ENCODE results near the gene SLC8A1.

SLC8A1 gene

GRCh38 chr2:40321822-40322221 is 130.1 kb downstream of the SLC8A1 start:
- Histone ChIP-seq H3K27ac (ENCODE audit: low read length) (no peak overlapping the region), H3K4me1 (ENCODE audit: control insufficient read depth in 1 of 2, insufficient read depth in 2 of 2, low read length in 2 of 2) (peaks cover 0 to 8% of the 10 kb centered on the region in 2 donors), H3K36me3 (ENCODE audit: control insufficient read depth in 1 of 2, insufficient read depth in 2 of 2, low read length in 2 of 2) (no peaks in the 10 kb centered on the region), H3K27me3 (ENCODE audit: low read depth, low read length) (no peaks in the 10 kb centered on the region), H3K4me3 (ENCODE audit: low read depth in 1 of 2, low read length in 2 of 2) (no peak overlapping the region), H3K9me3 (ENCODE audit: control insufficient read depth in 1 of 2, low read length in 2 of 2) (no peaks in the 10 kb centered on the region)

GRCh38 chr2:40321016-40321623 is 130.8 kb downstream of the SLC8A1 start:
- Histone ChIP-seq H3K27me3 (ENCODE audit: low read depth, low read length) (no peaks in the 10 kb centered on the region), H3K4me1 (ENCODE audit: control insufficient read depth in 1 of 2, insufficient read depth in 2 of 2, low read length in 2 of 2) (peaks cover 0 to 11% of the 10 kb centered on the region in 2 donors), H3K27ac (ENCODE audit: low read length) (no peak overlapping the region), H3K36me3 (ENCODE audit: control insufficient read depth in 1 of 2, insufficient read depth in 2 of 2, low read length in 2 of 2) (no peaks in the 10 kb centered on the region), H3K4me3 (ENCODE audit: low read depth in 1 of 2, low read length in 2 of 2) (no peak overlapping the region), H3K9me3 (ENCODE audit: control insufficient read depth in 1 of 2, low read length in 2 of 2) (no peaks in the 10 kb centered on the region)

- H3K27ac ChIP-seq (ENCODE audit: low read length), result no peak overlapping the region
- H3K9me3 ChIP-seq (ENCODE audit: control insufficient read depth in 1 of 2, low read length in 2 of 2), result no peaks in the 10 kb centered on the region
- H3K4me1 ChIP-seq (ENCODE audit: control insufficient read depth in 1 of 2, insufficient read depth in 2 of 2, low read length in 2 of 2), result peaks cover 0 to 11% of the 10 kb centered on the region in 2 donors
- H3K4me3 ChIP-seq (ENCODE audit: low read depth in 1 of 2, low read length in 2 of 2), result no peak overlapping the region
- H3K27me3 ChIP-seq (ENCODE audit: low read depth, low read length), result no peaks in the 10 kb centered on the region
- no peaks in the 10 kb centered on the region for H3K36me3 ChIP-seq (ENCODE audit: control insufficient read depth in 1 of 2, insufficient read depth in 2 of 2, low read length in 2 of 2)
These were observed 133.0 kb downstream of the SLC8A1 start for GRCh38 chr2:40318921-40319320.

- Histone ChIP-seq H3K36me3 (ENCODE audit: control insufficient read depth in 1 of 2, insufficient read depth in 2 of 2, low read length in 2 of 2) (no peaks in the 10 kb centered on the region), H3K27me3 (ENCODE audit: low read depth, low read length) (no peaks in the 10 kb centered on the region), H3K9me3 (ENCODE audit: control insufficient read depth in 1 of 2, low read length in 2 of 2) (no peaks in the 10 kb centered on the region), H3K4me3 (ENCODE audit: low read depth in 1 of 2, low read length in 2 of 2) (no peak overlapping the region), H3K4me1 (ENCODE audit: control insufficient read depth in 1 of 2, insufficient read depth in 2 of 2, low read length in 2 of 2) (peaks cover 0 to 11% of the 10 kb centered on the region in 2 donors), H3K27ac (ENCODE audit: low read length) (no peak overlapping the region)
These were observed 134.1 kb downstream of the SLC8A1 start for GRCh38 chr2:40317761-40318160.

- no peak overlapping the region for H3K4me3 ChIP-seq (ENCODE audit: low read depth in 1 of 2, low read length in 2 of 2)
- H3K4me1 ChIP-seq (ENCODE audit: control insufficient read depth in 1 of 2, insufficient read depth in 2 of 2, low read length in 2 of 2), result peaks cover 0 to 11% of the 10 kb centered on the region in 2 donors
- H3K36me3 ChIP-seq (ENCODE audit: control insufficient read depth in 1 of 2, insufficient read depth in 2 of 2, low read length in 2 of 2), result no peaks in the 10 kb centered on the region
- no peak overlapping the region for H3K27ac ChIP-seq (ENCODE audit: low read length)
- H3K9me3 ChIP-seq (ENCODE audit: control insufficient read depth in 1 of 2, low read length in 2 of 2), result no peaks in the 10 kb centered on the region
- H3K27me3 ChIP-seq (ENCODE audit: low read depth, low read length), result no peaks in the 10 kb centered on the region
These were observed 134.8 kb downstream of the SLC8A1 start for GRCh38 chr2:40317046-40317445.

DNA sequence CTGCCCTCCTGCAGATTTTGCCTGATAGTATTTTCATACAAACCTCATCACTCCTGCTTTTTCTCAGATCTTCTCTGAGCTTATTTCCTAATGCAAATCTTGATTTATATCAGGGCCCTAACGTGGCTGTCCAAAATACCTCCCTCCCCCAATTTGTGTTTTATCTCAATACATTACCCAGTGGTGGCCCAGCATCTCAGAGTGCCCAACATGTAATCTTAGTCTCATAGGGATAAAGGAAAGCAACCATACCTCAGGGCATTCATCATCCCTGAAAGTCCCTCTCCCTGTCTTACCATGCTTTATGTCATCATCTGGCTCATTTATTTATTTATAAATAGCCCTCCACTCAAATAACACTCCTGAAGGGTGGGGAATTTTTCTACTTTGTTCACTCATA is 135.3 kb downstream of the SLC8A1 start:
- Histone ChIP-seq H3K27ac (ENCODE audit: low read length) (no peak overlapping the region), H3K9me3 (ENCODE audit: control insufficient read depth in 1 of 2, low read length in 2 of 2) (no peaks in the 10 kb centered on the region), H3K4me3 (ENCODE audit: low read depth in 1 of 2, low read length in 2 of 2) (no peak overlapping the region), H3K36me3 (ENCODE audit: control insufficient read depth in 1 of 2, insufficient read depth in 2 of 2, low read length in 2 of 2) (no peaks in the 10 kb centered on the region), H3K4me1 (ENCODE audit: control insufficient read depth in 1 of 2, insufficient read depth in 2 of 2, low read length in 2 of 2) (peaks cover 0 to 11% of the 10 kb centered on the region in 2 donors), H3K27me3 (ENCODE audit: low read depth, low read length) (no peaks in the 10 kb centered on the region)

DNA sequence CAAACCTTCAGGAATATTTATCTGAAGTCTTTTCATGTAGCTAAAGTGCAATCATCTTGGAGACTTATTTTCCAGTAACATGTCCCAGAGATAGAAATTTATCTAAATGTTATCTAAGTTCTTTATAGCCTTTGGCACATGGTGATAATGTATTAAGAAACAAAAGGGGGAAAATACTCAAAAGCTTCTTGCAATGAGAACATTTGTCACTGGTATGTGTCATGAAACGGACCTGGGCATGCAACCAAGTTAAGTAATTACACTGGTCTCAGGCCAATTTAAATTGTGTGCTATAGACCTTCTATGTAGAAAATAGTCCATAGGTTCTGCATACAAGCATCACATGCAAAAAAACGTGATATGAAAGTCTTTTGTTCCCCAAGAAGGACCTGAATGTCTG is 136.2 kb downstream of the SLC8A1 start:
- Histone ChIP-seq H3K4me1 (ENCODE audit: control insufficient read depth in 1 of 2, insufficient read depth in 2 of 2, low read length in 2 of 2) (peaks cover 0 to 11% of the 10 kb centered on the region in 2 donors), H3K36me3 (ENCODE audit: control insufficient read depth in 1 of 2, insufficient read depth in 2 of 2, low read length in 2 of 2) (no peaks in the 10 kb centered on the region), H3K9me3 (ENCODE audit: control insufficient read depth in 1 of 2, low read length in 2 of 2) (no peaks in the 10 kb centered on the region), H3K4me3 (ENCODE audit: low read depth in 1 of 2, low read length in 2 of 2) (no peak overlapping the region), H3K27ac (ENCODE audit: low read length) (no peak overlapping the region), H3K27me3 (ENCODE audit: low read depth, low read length) (no peaks in the 10 kb centered on the region)

DNA sequence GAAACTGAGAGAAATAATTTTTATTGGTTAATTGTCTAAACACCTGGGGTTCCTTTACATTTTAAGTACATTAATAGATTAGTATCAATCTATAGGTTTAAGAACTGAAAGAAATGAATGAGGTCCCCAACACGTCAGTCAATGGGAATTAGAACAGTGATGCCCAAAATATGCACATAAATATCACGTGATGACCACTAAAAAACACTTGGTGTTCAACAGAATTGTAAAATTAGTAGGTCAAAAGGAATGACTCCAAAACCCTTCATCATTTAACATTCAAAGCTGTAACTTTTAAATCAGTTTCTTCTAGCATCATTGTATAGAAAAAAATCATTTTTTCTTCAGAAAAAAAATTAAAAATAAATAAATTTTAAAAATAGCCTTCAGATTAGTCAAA is 140.9 kb downstream of the SLC8A1 start:
- H3K4me1 ChIP-seq (ENCODE audit: control insufficient read depth in 1 of 2, insufficient read depth in 2 of 2, low read length in 2 of 2), result no peaks in the 10 kb centered on the region
- no peaks in the 10 kb centered on the region for H3K27me3 ChIP-seq (ENCODE audit: low read depth, low read length)
- no peaks in the 10 kb centered on the region for H3K9me3 ChIP-seq (ENCODE audit: control insufficient read depth in 1 of 2, low read length in 2 of 2)
- H3K27ac ChIP-seq (ENCODE audit: low read length), result no peak overlapping the region
- no peak overlapping the region for H3K4me3 ChIP-seq (ENCODE audit: low read depth in 1 of 2, low read length in 2 of 2)
- no peaks in the 10 kb centered on the region for H3K36me3 ChIP-seq (ENCODE audit: control insufficient read depth in 1 of 2, insufficient read depth in 2 of 2, low read length in 2 of 2)

DNA sequence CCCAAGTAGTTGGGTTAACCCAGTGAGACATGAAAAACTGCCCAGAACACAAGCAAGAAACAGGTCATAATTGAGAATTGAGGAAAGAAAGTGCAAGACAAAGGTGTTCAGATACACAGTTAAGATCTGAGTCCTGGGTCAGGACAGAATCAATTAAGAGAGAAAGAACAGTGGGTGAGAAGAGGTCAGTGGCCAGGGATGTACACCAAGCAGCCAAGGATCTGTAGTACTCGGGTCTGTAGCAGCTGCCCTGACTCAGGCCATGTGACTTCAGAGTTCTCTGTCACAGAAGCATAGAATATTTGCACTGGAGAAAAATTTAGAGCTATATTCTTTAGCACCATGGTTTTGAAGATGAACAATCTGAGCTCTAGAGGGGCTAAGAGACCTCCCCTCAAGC is 141.6 kb downstream of the SLC8A1 start:
- Histone ChIP-seq H3K4me3 (ENCODE audit: low read depth in 1 of 2, low read length in 2 of 2) (no peak overlapping the region), H3K27me3 (ENCODE audit: low read depth, low read length) (no peaks in the 10 kb centered on the region), H3K4me1 (ENCODE audit: control insufficient read depth in 1 of 2, insufficient read depth in 2 of 2, low read length in 2 of 2) (no peaks in the 10 kb centered on the region), H3K27ac (ENCODE audit: low read length) (no peak overlapping the region), H3K9me3 (ENCODE audit: control insufficient read depth in 1 of 2, low read length in 2 of 2) (no peaks in the 10 kb centered on the region), H3K36me3 (ENCODE audit: control insufficient read depth in 1 of 2, insufficient read depth in 2 of 2, low read length in 2 of 2) (no peaks in the 10 kb centered on the region)

- Histone ChIP-seq H3K36me3 (ENCODE audit: control insufficient read depth in 1 of 2, insufficient read depth in 2 of 2, low read length in 2 of 2) (no peaks in the 10 kb centered on the region), H3K9me3 (ENCODE audit: control insufficient read depth in 1 of 2, low read length in 2 of 2) (no peaks in the 10 kb centered on the region), H3K4me3 (ENCODE audit: low read depth in 1 of 2, low read length in 2 of 2) (no peak overlapping the region), H3K27ac (ENCODE audit: low read length) (no peak overlapping the region), H3K4me1 (ENCODE audit: control insufficient read depth in 1 of 2, insufficient read depth in 2 of 2, low read length in 2 of 2) (no peaks in the 10 kb centered on the region), H3K27me3 (ENCODE audit: low read depth, low read length) (no peaks in the 10 kb centered on the region)
These were observed 147.6 kb downstream of the SLC8A1 start for GRCh38 chr2:40304340-40304739.

DNA sequence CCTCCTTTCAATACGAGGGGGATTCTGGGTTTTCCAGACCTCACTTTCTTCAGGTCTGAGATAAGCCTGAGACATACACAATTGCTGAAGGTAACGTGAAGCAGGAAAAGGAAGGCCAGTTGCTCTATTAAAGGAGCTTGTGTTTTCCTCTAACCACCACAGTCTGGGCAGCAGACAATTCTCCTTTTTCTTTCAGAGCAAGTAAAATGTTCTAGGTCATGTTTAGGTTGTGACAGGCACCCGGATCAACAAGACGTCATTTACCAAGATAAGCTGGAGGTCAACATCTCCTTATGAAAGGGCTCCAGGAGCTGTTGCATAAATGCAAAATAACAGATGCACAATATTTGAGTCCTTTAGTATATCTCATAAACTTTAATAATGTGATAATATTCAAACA is 148.1 kb downstream of the SLC8A1 start:
- no peaks in the 10 kb centered on the region for H3K27me3 ChIP-seq (ENCODE audit: low read depth, low read length)
- H3K4me3 ChIP-seq (ENCODE audit: low read depth in 1 of 2, low read length in 2 of 2), result no peak overlapping the region
- H3K36me3 ChIP-seq (ENCODE audit: control insufficient read depth in 1 of 2, insufficient read depth in 2 of 2, low read length in 2 of 2), result no peaks in the 10 kb centered on the region
- no peak overlapping the region for H3K27ac ChIP-seq (ENCODE audit: low read length)
- no peaks in the 10 kb centered on the region for H3K9me3 ChIP-seq (ENCODE audit: control insufficient read depth in 1 of 2, low read length in 2 of 2)
- H3K4me1 ChIP-seq (ENCODE audit: control insufficient read depth in 1 of 2, insufficient read depth in 2 of 2, low read length in 2 of 2), result no peaks in the 10 kb centered on the region

- Histone ChIP-seq H3K4me3 (ENCODE audit: low read depth in 1 of 2, low read length in 2 of 2) (no peak overlapping the region), H3K9me3 (ENCODE audit: control insufficient read depth in 1 of 2, low read length in 2 of 2) (no peaks in the 10 kb centered on the region), H3K4me1 (ENCODE audit: control insufficient read depth in 1 of 2, insufficient read depth in 2 of 2, low read length in 2 of 2) (no peaks in the 10 kb centered on the region), H3K27ac (ENCODE audit: low read length) (no peak overlapping the region), H3K27me3 (ENCODE audit: low read depth, low read length) (no peaks in the 10 kb centered on the region), H3K36me3 (ENCODE audit: control insufficient read depth in 1 of 2, insufficient read depth in 2 of 2, low read length in 2 of 2) (no peaks in the 10 kb centered on the region)
These were observed 149.1 kb downstream of the SLC8A1 start for GRCh38 chr2:40302751-40303325.

Data from muscle layer of duodenum (tissue), 2 donors.